Measurements from ENCODE around the gene RNF167.

- TF ChIP-seq RAD21 (IDR thresholded peaks at IDR 0.05; ENCODE audit: low read depth) (no peak), REST (IDR thresholded peaks at IDR 0.05; ENCODE audit: low read depth) (no peak), YY1 (IDR thresholded peaks at IDR 0.05; ENCODE audit: low read depth) (no peak), USF1 (IDR thresholded peaks at IDR 0.05) (no peak), MAX (IDR thresholded peaks at IDR 0.05) (no peak)
These were observed 20.5 kb upstream of the RNF167 start for GRCh38 chr17:4919511-4920047.
